ENCODE results near the gene MALL. TPM values are rescaled to one million over a fixed set of nuclear protein-coding genes. Genes with fewer than 3 reads are reported as not detected.
"Not testable (repeated sequence)": the region's sequence is repeated elsewhere in the genome, so short reads cannot be mapped to it uniquely, and the experiment has no call there.

MALL gene
- total and polyA plus RNA-seq, 4 donors: 41.5 to 123 (median 109) TPM

DNA sequence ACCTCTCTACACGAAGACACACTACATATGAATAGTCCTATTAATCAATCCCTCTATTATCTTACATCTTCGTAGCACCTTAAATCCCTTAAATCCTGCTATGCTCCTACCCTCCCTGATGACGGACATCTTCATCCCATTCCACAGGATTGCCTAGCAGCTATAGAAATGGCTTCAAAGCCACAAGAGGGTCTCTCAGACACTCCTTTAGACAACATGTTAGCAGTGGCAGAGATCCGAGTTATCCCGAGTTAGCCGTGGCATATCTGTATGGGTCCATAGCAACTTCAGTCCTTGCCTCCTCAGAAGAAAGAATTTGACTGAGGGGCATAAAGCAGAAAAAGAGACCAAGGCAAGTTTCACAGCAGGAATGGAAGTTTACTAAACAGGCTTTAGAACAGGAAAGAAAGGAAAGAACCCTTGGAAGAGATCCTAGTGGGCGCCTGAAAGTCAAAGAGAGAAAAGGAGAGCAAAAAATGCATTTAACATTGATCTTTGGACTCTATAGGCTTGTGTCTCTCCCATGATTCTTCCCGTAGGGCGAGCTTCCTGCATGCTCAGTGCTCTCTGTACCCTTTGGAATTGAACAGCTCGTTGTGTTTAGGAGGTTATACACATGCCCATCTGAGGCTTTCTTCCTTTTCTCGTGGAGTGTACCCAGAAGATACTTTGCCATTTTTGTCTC, 56.5 kb downstream of the MALL start:
- H3K27me3 ChIP-seq (ENCODE audit: control insufficient read depth in 3 of 3, insufficient read depth in 3 of 3, low read length in 2 of 3); ATAC-seq (ENCODE audit: insufficient read depth, low FRiP score); H3K9me3 ChIP-seq (ENCODE audit: control insufficient read depth in 4 of 4, insufficient read depth in 3 of 4, low read length in 3 of 4); H3K36me3 ChIP-seq (ENCODE audit: control insufficient read depth in 4 of 4, insufficient read depth in 4 of 4, low read length in 4 of 4); H3K4me1 ChIP-seq (ENCODE audit: control insufficient read depth in 5 of 5, insufficient read depth in 5 of 5, low read length in 5 of 5); DNase-seq; H3K4me3 ChIP-seq; H3K9ac ChIP-seq (ENCODE audit: insufficient read depth in 1 of 2, low read length in 2 of 2); H3K27ac ChIP-seq (ENCODE audit: low read depth in 1 of 2, low read length in 1 of 2): not testable (repeated sequence)
- no CpG with 5 or more reads among the region's 11 CpGs for WGBS, 2 donors

DNA sequence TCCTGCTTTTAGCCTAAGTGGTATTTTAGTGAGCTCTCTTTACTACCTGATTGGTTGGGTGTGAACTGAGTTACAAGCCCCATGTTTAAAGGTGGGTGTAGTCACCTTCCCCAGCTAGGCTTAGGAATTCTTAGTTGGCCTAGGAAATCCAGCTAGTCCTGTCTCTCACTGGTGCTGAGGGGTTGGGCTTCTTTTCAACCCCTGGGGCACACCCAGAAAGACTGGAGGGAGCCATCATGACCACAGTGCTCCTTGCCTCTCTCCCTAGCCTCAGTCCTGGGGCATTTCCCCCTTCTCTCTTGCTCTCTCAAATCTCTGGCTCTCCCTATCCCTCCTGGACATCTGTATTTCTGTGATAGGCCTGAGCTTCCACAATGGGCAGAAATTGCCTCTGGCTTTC, 57.6 kb downstream of the MALL start:
- H3K4me3 ChIP-seq; ATAC-seq (ENCODE audit: insufficient read depth, low FRiP score); H3K9me3 ChIP-seq (ENCODE audit: control insufficient read depth in 4 of 4, insufficient read depth in 3 of 4, low read length in 3 of 4); H3K27ac ChIP-seq (ENCODE audit: low read depth in 1 of 2, low read length in 1 of 2); H3K36me3 ChIP-seq (ENCODE audit: control insufficient read depth in 4 of 4, insufficient read depth in 4 of 4, low read length in 4 of 4); H3K4me1 ChIP-seq (ENCODE audit: control insufficient read depth in 5 of 5, insufficient read depth in 5 of 5, low read length in 5 of 5); H3K27me3 ChIP-seq (ENCODE audit: control insufficient read depth in 3 of 3, insufficient read depth in 3 of 3, low read length in 2 of 3); DNase-seq; H3K9ac ChIP-seq (ENCODE audit: insufficient read depth in 1 of 2, low read length in 2 of 2): not testable (repeated sequence)

DNA sequence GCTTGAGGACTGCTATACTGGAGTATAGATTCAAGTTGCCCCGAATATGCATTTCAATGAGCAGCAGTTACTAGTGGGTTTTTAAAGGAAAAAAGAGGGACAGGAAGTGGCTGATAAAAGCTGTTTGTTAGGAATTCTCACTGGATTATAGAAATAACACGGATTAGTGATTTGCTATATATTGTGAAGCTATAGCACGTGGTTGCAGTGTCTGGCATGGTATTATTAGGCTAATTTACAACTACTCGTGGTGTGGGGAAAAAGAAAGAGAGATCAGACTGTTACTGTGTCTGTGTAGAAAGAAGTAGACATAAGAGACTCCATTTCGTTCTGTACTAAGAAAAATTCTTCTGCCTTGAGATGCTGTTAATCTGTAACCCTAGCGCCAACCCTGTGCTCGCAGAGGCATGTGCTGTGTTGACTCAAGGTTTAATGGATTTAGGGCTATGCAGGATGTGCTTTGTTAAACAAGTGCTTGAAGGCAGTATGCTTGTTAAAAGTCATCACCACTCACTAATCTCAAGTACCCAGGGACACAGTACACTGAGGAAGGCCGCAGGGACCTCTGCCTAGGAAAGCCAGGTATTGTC, 59.7 kb downstream of the MALL start:
- H3K4me1 ChIP-seq (ENCODE audit: control insufficient read depth in 5 of 5, insufficient read depth in 5 of 5, low read length in 5 of 5); H3K36me3 ChIP-seq (ENCODE audit: control insufficient read depth in 4 of 4, insufficient read depth in 4 of 4, low read length in 4 of 4); H3K27me3 ChIP-seq (ENCODE audit: control insufficient read depth in 3 of 3, insufficient read depth in 3 of 3, low read length in 2 of 3); DNase-seq; H3K9me3 ChIP-seq (ENCODE audit: control insufficient read depth in 4 of 4, insufficient read depth in 3 of 4, low read length in 3 of 4); H3K27ac ChIP-seq (ENCODE audit: low read depth in 1 of 2, low read length in 1 of 2); H3K4me3 ChIP-seq; H3K9ac ChIP-seq (ENCODE audit: insufficient read depth in 1 of 2, low read length in 2 of 2); ATAC-seq (ENCODE audit: insufficient read depth, low FRiP score): not testable (repeated sequence)
- WGBS, 2 donors: no CpG with 5 or more reads among the region's 8 CpGs

DNA sequence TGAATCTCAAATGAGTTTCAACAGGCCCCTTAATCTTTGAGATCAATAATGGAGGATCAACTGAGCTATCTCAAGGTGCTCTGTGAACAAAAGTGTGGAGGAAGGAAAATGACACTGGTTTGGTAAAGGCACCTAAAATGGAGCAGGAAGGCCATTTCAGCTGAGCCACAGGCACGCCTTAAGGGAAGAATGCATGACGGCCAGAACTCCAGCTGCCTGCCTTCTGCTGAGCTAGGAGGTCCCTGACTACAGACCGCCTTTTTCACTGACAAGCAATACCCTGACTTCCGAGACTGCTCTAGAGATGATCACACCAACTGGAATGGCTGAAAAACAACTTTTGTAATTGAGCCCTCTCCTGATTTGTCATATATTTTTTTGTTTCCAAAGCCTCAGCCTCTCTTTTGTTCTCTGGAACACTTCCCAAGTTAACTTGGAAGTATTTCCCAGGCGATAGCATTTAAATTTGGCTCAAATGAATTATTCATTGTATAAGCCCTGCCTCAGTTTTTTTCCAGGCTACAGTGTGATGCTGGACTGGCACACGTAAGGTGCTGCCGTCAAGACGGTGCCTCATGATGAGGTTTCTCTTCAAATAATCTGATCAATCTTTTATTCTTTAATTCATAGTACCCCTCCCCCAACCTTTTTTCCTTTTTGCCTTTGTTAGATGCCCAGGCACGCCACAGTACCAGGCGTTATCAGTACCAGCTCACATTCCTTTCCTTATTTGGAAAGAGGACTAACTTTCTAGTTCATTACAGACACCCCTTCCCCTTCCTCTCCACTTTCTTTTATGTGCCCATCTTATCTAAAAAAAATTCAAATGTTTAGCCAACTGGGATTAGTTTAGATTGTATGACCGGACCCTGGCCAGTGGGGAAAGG, 60.9 kb downstream of the MALL start:
- not testable (repeated sequence) for H3K27ac ChIP-seq (ENCODE audit: low read depth in 1 of 2, low read length in 1 of 2); H3K4me1 ChIP-seq (ENCODE audit: control insufficient read depth in 5 of 5, insufficient read depth in 5 of 5, low read length in 5 of 5); H3K27me3 ChIP-seq (ENCODE audit: control insufficient read depth in 3 of 3, insufficient read depth in 3 of 3, low read length in 2 of 3); H3K36me3 ChIP-seq (ENCODE audit: control insufficient read depth in 4 of 4, insufficient read depth in 4 of 4, low read length in 4 of 4); H3K4me3 ChIP-seq; H3K9me3 ChIP-seq (ENCODE audit: control insufficient read depth in 4 of 4, insufficient read depth in 3 of 4, low read length in 3 of 4)
- peak overlapping the region in 1 of 2 donors; percentile 28 for H3K9ac ChIP-seq (ENCODE audit: insufficient read depth in 1 of 2, low read length in 2 of 2)
- ATAC-seq (ENCODE audit: insufficient read depth, low FRiP score) (peak; percentile 50), DNase-seq (peak; percentile 86 to 89 (median 88))
- WGBS, 2 donors: 51 to 75% methylated on average over 2 to 3 of the region's 11 CpGs

DNA sequence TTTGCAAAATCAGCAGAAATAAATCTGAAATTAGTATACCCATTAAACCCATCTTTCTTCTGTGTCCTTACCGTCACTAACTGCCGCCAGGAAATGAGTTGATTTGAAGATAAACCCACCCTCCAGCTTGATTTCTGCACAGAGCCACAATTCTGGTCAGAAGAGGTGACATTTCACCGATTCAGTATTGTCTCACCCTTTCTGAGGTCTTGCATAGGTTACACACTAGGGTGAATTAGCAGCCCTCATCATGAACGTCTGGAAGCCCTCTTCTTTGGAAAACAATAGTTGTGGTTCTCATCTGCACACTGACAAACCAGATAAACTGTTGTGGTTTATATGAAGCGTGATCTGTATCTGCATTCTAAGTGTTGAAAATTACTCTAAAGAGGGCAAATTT, 61.9 kb downstream of the MALL start:
- WGBS, 2 donors: no CpG with 5 or more reads among the region's 5 CpGs
- H3K9ac ChIP-seq (ENCODE audit: insufficient read depth in 1 of 2, low read length in 2 of 2); DNase-seq; ATAC-seq (ENCODE audit: insufficient read depth, low FRiP score); H3K36me3 ChIP-seq (ENCODE audit: control insufficient read depth in 4 of 4, insufficient read depth in 4 of 4, low read length in 4 of 4); H3K4me1 ChIP-seq (ENCODE audit: control insufficient read depth in 5 of 5, insufficient read depth in 5 of 5, low read length in 5 of 5); H3K27ac ChIP-seq (ENCODE audit: low read depth in 1 of 2, low read length in 1 of 2); H3K27me3 ChIP-seq (ENCODE audit: control insufficient read depth in 3 of 3, insufficient read depth in 3 of 3, low read length in 2 of 3); H3K4me3 ChIP-seq; H3K9me3 ChIP-seq (ENCODE audit: control insufficient read depth in 4 of 4, insufficient read depth in 3 of 4, low read length in 3 of 4): not testable (repeated sequence)

DNA sequence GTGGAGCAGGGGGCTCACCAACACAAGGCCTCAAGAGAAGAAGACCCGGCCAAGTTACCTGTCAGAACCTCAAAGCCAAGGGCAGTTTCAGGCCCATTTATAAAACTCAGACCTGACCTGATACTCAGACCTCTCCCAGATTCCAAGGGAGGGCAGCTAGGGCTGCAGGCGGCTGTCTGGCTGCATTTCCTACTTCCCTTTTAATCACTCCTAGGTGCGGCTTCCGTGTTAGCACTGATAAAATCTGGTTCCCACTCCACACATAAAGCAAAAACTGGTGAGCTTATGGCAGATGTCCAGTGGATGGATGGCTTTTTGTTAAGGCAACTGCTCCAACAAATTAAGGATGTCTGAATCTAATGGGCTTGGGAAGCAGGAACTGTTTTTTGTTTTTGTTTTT, 63.5 kb downstream of the MALL start:
- not testable (repeated sequence) for H3K4me1 ChIP-seq (ENCODE audit: control insufficient read depth in 5 of 5, insufficient read depth in 5 of 5, low read length in 5 of 5); H3K4me3 ChIP-seq; H3K27ac ChIP-seq (ENCODE audit: low read depth in 1 of 2, low read length in 1 of 2); H3K27me3 ChIP-seq (ENCODE audit: control insufficient read depth in 3 of 3, insufficient read depth in 3 of 3, low read length in 2 of 3); DNase-seq; H3K36me3 ChIP-seq (ENCODE audit: control insufficient read depth in 4 of 4, insufficient read depth in 4 of 4, low read length in 4 of 4); ATAC-seq (ENCODE audit: insufficient read depth, low FRiP score); H3K9me3 ChIP-seq (ENCODE audit: control insufficient read depth in 4 of 4, insufficient read depth in 3 of 4, low read length in 3 of 4); H3K9ac ChIP-seq (ENCODE audit: insufficient read depth in 1 of 2, low read length in 2 of 2)
- WGBS, 2 donors: no CpG with 5 or more reads among the region's 4 CpGs

DNA sequence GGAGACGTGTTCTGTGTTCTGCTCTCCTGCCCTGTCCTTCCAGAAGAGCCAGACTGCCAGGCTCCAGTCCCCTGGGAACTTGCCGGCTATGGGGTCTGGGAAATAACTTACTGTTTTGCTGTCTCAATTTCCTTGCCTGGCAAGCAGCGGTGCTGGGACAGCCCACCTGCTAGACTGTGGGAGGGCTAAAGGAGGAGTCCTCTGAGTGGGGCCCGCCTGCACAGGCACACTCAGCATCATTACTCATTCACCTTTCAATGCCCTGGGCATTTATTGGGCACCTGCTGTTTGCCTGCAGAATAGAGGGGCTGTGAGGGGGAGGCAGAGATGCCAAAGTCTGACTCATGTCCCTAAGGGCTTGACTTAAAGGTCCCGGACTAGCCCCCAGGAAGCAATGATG, 65.4 kb downstream of the MALL start:
- H3K4me1 ChIP-seq (ENCODE audit: control insufficient read depth in 5 of 5, insufficient read depth in 5 of 5, low read length in 5 of 5); H3K27ac ChIP-seq (ENCODE audit: low read depth in 1 of 2, low read length in 1 of 2); H3K9ac ChIP-seq (ENCODE audit: insufficient read depth in 1 of 2, low read length in 2 of 2); ATAC-seq (ENCODE audit: insufficient read depth, low FRiP score); H3K36me3 ChIP-seq (ENCODE audit: control insufficient read depth in 4 of 4, insufficient read depth in 4 of 4, low read length in 4 of 4); DNase-seq; H3K27me3 ChIP-seq (ENCODE audit: control insufficient read depth in 3 of 3, insufficient read depth in 3 of 3, low read length in 2 of 3); H3K9me3 ChIP-seq (ENCODE audit: control insufficient read depth in 4 of 4, insufficient read depth in 3 of 4, low read length in 3 of 4); H3K4me3 ChIP-seq: not testable (repeated sequence)
- no CpG with 5 or more reads among the region's 5 CpGs for WGBS, 2 donors

DNA sequence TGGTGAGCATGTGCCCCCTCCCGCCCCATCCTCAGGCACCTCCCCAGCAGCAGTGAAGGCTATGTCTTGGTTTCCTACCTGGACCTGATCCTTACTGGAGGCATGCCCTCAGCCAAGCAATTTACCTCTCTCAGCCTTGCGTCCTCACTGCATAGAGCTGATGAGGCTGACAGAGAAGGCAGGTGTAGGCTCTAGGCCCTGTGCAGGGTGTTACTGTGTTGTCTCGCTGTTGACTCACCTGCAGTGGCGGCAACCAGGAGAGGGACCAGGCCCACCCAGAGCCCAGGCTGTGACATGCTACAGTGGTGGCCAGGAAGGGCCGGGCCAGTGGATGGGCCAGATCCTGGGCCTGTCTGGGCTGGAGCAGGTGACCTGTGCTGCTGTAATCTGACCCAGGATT, 65.9 kb downstream of the MALL start:
- WGBS, 2 donors: 64 to 100% methylated on average over 2 to 3 of the region's 5 CpGs
- ATAC-seq (ENCODE audit: insufficient read depth, low FRiP score); H3K27ac ChIP-seq (ENCODE audit: low read depth in 1 of 2, low read length in 1 of 2); DNase-seq; H3K9ac ChIP-seq (ENCODE audit: insufficient read depth in 1 of 2, low read length in 2 of 2); H3K27me3 ChIP-seq (ENCODE audit: control insufficient read depth in 3 of 3, insufficient read depth in 3 of 3, low read length in 2 of 3); H3K4me3 ChIP-seq; H3K4me1 ChIP-seq (ENCODE audit: control insufficient read depth in 5 of 5, insufficient read depth in 5 of 5, low read length in 5 of 5); H3K9me3 ChIP-seq (ENCODE audit: control insufficient read depth in 4 of 4, insufficient read depth in 3 of 4, low read length in 3 of 4); H3K36me3 ChIP-seq (ENCODE audit: control insufficient read depth in 4 of 4, insufficient read depth in 4 of 4, low read length in 4 of 4): not testable (repeated sequence)
